Suprapubic skin (tissue), 4 donors: Measurements from ENCODE around the gene OR51B2. TPM values are rescaled to one million over a fixed set of nuclear protein-coding genes. Genes with fewer than 3 reads are reported as not detected.

ENCODE experiments used
- DNase-seq, 2 donors: peaks; one replicate each; pipeline ENCODE4 v3.0.0-alpha.2; 2019; ENCODE audit warnings: low spot score in 2 of 2
- H3K27ac ChIP-seq: fragments of 200-600 bp; sonication (generic); one replicate; pipeline ENCODE4 v1.5.1; 2019
- H3K27me3 ChIP-seq: fragments of 200-600 bp; sonication (generic); one replicate; pipeline ENCODE4 v1.5.1; 2019
- H3K36me3 ChIP-seq: fragments of 200-600 bp; sonication (generic); one replicate; pipeline ENCODE4 v1.5.1; 2019
- H3K4me1 ChIP-seq: fragments of 200-600 bp; sonication (generic); one replicate; pipeline ENCODE4 v1.5.1; 2019
- H3K4me3 ChIP-seq: fragments of 200-600 bp; sonication (generic); one replicate; pipeline ENCODE4 v1.5.1; 2019; ENCODE audit warnings: mild to moderate bottlenecking
- H3K9me3 ChIP-seq: fragments of 200-600 bp; sonication (generic); one replicate; pipeline ENCODE4 v1.5.1; 2019
- CTCF ChIP-seq, 2 donors: fragments of 200-600 bp in 1 of 2; fragments of 450-650 bp in 1 of 2; sonication (generic) in 1 of 2; IDR thresholded peaks; one replicate each; pipeline ENCODE4 v1.5.1; 2016 to 2019; ENCODE audit warnings: antibody characterized with exemption in 2 of 2, mild to moderate bottlenecking in 1 of 2, moderate library complexity in 1 of 2
- EP300 ChIP-seq: sonication (generic); formaldehyde crosslinking; IDR thresholded peaks from one replicate; pipeline ENCODE4 v1.6.1; 2017; ENCODE audit warnings: antibody characterized with exemption
- POLR2A ChIP-seq, 2 donors: fragments of 450-650 bp; IDR thresholded peaks; one replicate each; pipeline ENCODE4 v1.6.1; 2017; ENCODE audit warnings: antibody characterized with exemption in 2 of 2, mild to moderate bottlenecking in 2 of 2, moderate library complexity in 2 of 2
- POLR2AphosphoS5 ChIP-seq, 3 donors: sonication (generic); formaldehyde crosslinking; IDR thresholded peaks; one replicate each; pipeline ENCODE4 v1.6.1; 2017; ENCODE audit warnings: antibody characterized with exemption in 3 of 3
- WGBS: methylation state at CpG from one replicate; pipeline ENCODE4 v1.1.5; 2018; 5-methylcytosine and 5-hydroxymethylcytosine counted together
- total RNA-seq, 4 donors: library from RNA; depleted of rRNA; stranded (reverse); fragments of >200 nt; gene quantifications; one replicate each; pipeline ENCODE4 v1.1.0, GENCODE V29; 2016

OR51B2 gene
- total RNA-seq, 4 donors from 2014 or later, result not detected

GRCh38 chr11:5277807-5278382 lies 46.2 kb downstream of the OR51B2 start:
- TF ChIP-seq POLR2A (IDR thresholded peaks at IDR 0.05), result no peak
- no peak for TF ChIP-seq POLR2AphosphoS5 (IDR thresholded peaks at IDR 0.05)
- no peak for TF ChIP-seq CTCF (IDR thresholded peaks at IDR 0.05)
- no peak for TF ChIP-seq EP300
- 80% methylated on average over 1 of the region's 1 CpG for WGBS
- H3K4me1 ChIP-seq, result no peaks in the 10 kb centered on the region
- H3K27me3 ChIP-seq, result no peaks in the 10 kb centered on the region
- no peak for DNase-seq
- no peaks in the 10 kb centered on the region for H3K9me3 ChIP-seq
- no peak overlapping the region for H3K27ac ChIP-seq
- no peaks in the 10 kb centered on the region for H3K36me3 ChIP-seq
- H3K4me3 ChIP-seq, result no peak overlapping the region

DNA sequence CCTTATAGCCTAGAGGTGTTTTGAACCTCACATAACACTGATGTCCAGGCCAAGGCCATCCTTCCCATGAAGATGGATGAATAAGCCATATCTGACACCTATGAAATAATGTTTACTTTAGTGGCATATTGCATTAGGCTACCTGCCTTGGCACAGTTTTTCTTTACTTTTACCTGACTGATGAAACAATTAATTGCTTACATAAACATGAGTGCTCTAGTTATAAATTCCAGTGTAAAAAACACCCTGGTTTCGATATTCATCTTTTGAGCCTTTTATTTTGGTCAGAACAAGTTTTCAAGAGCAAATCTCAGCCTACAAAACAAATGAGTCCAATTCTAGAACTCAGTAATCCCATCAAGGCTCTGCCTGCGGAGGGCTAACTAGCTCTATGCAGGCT lies 47.4 kb downstream of the OR51B2 start:
- no peaks in the 10 kb centered on the region for H3K36me3 ChIP-seq
- H3K4me3 ChIP-seq, result no peak overlapping the region
- H3K27me3 ChIP-seq, result no peaks in the 10 kb centered on the region
- no peaks in the 10 kb centered on the region for H3K9me3 ChIP-seq
- no peak for TF ChIP-seq EP300
- no peak for TF ChIP-seq CTCF (IDR thresholded peaks at IDR 0.05)
- TF ChIP-seq POLR2A (IDR thresholded peaks at IDR 0.05), result no peak
- no peak for TF ChIP-seq POLR2AphosphoS5 (IDR thresholded peaks at IDR 0.05)
- no peak for DNase-seq
- H3K27ac ChIP-seq, result no peak overlapping the region
- WGBS, result 83% methylated on average over 2 of the region's 2 CpGs
- H3K4me1 ChIP-seq, result no peaks in the 10 kb centered on the region

DNA sequence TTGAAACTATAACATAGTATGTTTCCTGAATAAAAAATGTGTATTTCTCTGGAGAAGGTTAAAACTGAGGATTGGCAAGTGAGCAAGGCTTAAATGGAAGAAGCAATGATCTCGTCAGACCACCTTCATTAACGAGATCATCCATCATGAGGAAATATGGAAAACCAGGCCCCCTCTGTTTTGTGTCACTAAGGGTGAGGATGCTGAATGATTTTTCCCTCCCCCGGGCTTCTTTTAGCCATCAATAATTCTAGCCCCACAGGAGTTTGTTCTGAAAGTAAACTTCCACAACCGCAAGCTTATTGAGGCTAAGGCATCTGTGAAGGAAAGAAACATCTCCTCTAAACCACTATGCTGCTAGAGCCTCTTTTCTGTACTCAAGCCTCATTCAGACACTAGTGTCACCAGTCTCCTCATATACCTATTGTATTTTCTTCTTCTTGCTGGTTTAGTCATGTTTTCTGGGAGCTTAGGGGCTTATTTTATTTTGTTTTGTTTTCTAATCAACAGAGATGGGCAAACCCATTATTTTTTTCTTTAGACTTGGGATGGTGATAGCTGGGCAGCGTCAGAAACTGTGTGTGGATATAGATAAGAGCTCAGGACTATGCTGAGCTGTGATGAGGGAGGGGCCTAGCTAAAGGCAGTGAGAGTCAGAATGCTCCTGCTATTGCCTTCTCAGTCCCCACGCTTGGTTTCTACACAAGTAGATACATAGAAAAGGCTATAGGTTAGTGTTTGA lies 48.6 kb downstream of the OR51B2 start:
- DNase-seq, result no peak
- Histone ChIP-seq H3K9me3 (no peaks in the 10 kb centered on the region), H3K4me3 (no peak overlapping the region), H3K27me3 (no peaks in the 10 kb centered on the region), H3K27ac (no peak overlapping the region), H3K36me3 (no peaks in the 10 kb centered on the region), H3K4me1 (no peaks in the 10 kb centered on the region)
- no peak for TF ChIP-seq POLR2AphosphoS5 (IDR thresholded peaks at IDR 0.05)
- no peak for TF ChIP-seq CTCF (IDR thresholded peaks at IDR 0.05)
- TF ChIP-seq POLR2A (IDR thresholded peaks at IDR 0.05), result no peak
- no peak for TF ChIP-seq EP300
- WGBS, result 84% methylated on average over 6 of the region's 6 CpGs

- H3K9me3 ChIP-seq, result no peaks in the 10 kb centered on the region
- TF ChIP-seq CTCF (IDR thresholded peaks at IDR 0.05) (no peak), POLR2AphosphoS5 (IDR thresholded peaks at IDR 0.05) (no peak), POLR2A (IDR thresholded peaks at IDR 0.05) (no peak), EP300 (no peak)
- 54% methylated on average over 5 of the region's 5 CpGs for WGBS
- H3K27me3 ChIP-seq, result no peaks in the 10 kb centered on the region
- H3K4me3 ChIP-seq, result no peak overlapping the region
- H3K27ac ChIP-seq, result no peak overlapping the region
- no peak for DNase-seq
- no peaks in the 10 kb centered on the region for H3K36me3 ChIP-seq
- H3K4me1 ChIP-seq, result no peaks in the 10 kb centered on the region
Observed at GRCh38 chr11:5274395-5274794, 49.7 kb downstream of the OR51B2 start.

Other genes starting within 250 kb of the OR51B2 start
- gene OR52A5, start 185.9 kb downstream of the OR51B2 start, total RNA-seq, result not detected
- not detected for gene OR52A1, start 169.5 kb downstream of the OR51B2 start, total RNA-seq
- not detected for gene OR51V1, start 123.6 kb downstream of the OR51B2 start, total RNA-seq
- gene HBB, start 97.2 kb downstream of the OR51B2 start, total RNA-seq, result 10 to 100 TPM in 2 of 4 donors, 1 to 10 TPM in 2; 3.7 to 45.8 (median 15.2) TPM
- gene HBD, start 89.8 kb downstream of the OR51B2 start, total RNA-seq, result not detected
- gene HBG1, start 74.4 kb downstream of the OR51B2 start, total RNA-seq, result not detected
- not detected for gene HBG2, start 69.5 kb downstream of the OR51B2 start, total RNA-seq
- 1 to 10 TPM in 1 of 4 donors, not detected in 3; 1.9 TPM for gene HBE1, start 54.4 kb downstream of the OR51B2 start, total RNA-seq
- gene OR51B4, start 22.4 kb downstream of the OR51B2 start, total RNA-seq, result not detected
- not detected for gene OR51B5, start 19.2 kb upstream of the OR51B2 start, total RNA-seq
- not detected for gene OR51B6, start 27.2 kb upstream of the OR51B2 start, total RNA-seq
- not detected for gene OR51M1, start 59.5 kb upstream of the OR51B2 start, total RNA-seq
- gene OR51Q1, start 97.8 kb upstream of the OR51B2 start, total RNA-seq, result not detected
- gene OR51I1, start 117.2 kb upstream of the OR51B2 start, total RNA-seq, result not detected
- not detected for gene OR51I2, start 125.0 kb upstream of the OR51B2 start, total RNA-seq
- not detected for gene OR52D1, start 164.4 kb upstream of the OR51B2 start, total RNA-seq
- under 1 TPM in 1 of 4 donors, not detected in 3; 0.56 TPM for gene UBQLN3, start 185.7 kb upstream of the OR51B2 start, total RNA-seq
- 1 to 10 TPM in 2 of 4 donors, under 1 TPM in 1, not detected in 1; 0.26 to 3.6 (median 1.9) TPM for gene UBQLNL, start 192.4 kb upstream of the OR51B2 start, total RNA-seq
- 1 to 10 TPM in 1 of 4 donors, under 1 TPM in 1, not detected in 2; 0.85 to 2.1 TPM for gene OR52H1, start 224.2 kb upstream of the OR51B2 start, total RNA-seq